Epithelial cell of esophagus (primary cell): ENCODE data around the gene PLA2G4A.

Source experiments
- DNase-seq: peaks from one replicate; pipeline ENCODE4 v3.0.0; 2010; ENCODE audit warnings: low read depth
- H3K4me3 ChIP-seq: 2 replicates; pipeline ENCODE4 v1.5.1; 2011; ENCODE audit warnings: mild to moderate bottlenecking, low read length, control low read depth
- CTCF ChIP-seq: IDR thresholded peaks from 2 replicates; pipeline ENCODE4 v1.5.1; 2011; ENCODE audit warnings: low read depth, mild to moderate bottlenecking, low read length, control low read depth, inconsistent platforms; ENCODE audit not compliant: insufficient read depth; ENCODE audit errors: missing control alignments

The PLA2G4A gene

GRCh38 chr1:187013582-187014200, 184.9 kb downstream of the PLA2G4A start:
- no peak overlapping the region for H3K4me3 ChIP-seq
- DNase-seq, result peak; percentile 21
- no peak for TF ChIP-seq CTCF

GRCh38 chr1:187018291-187018690, 189.5 kb downstream of the PLA2G4A start:
- TF ChIP-seq CTCF, result no peak
- no peak overlapping the region for H3K4me3 ChIP-seq
- DNase-seq, result peak; percentile 27

- no peak overlapping the region for H3K4me3 ChIP-seq
- DNase-seq, result peak; percentile 15
- no peak for TF ChIP-seq CTCF
Measured at GRCh38 chr1:187027253-187027652, 198.5 kb downstream of the PLA2G4A start.

GRCh38 chr1:187032316-187032981, 203.7 kb downstream of the PLA2G4A start:
- no peak for DNase-seq
- no peak for TF ChIP-seq CTCF
- no peak overlapping the region for H3K4me3 ChIP-seq

GRCh38 chr1:187032982-187033692, 204.4 kb downstream of the PLA2G4A start:
- H3K4me3 ChIP-seq, result no peak overlapping the region
- no peak for TF ChIP-seq CTCF
- DNase-seq, result peak; percentile 29

GRCh38 chr1:187033693-187034390, 205.1 kb downstream of the PLA2G4A start:
- no peak for TF ChIP-seq CTCF
- DNase-seq, result no peak
- no peak overlapping the region for H3K4me3 ChIP-seq
